ENCODE data around the gene GLRA1.
"Not testable (repeated sequence)": the region's sequence is repeated elsewhere in the genome, so short reads cannot be mapped to it uniquely, and the experiment has no call there.

GLRA1 gene

GRCh38 chr5:151880324-151880723 is 44.3 kb downstream of the GLRA1 start:
- DNase-seq: no peak

GRCh38 chr5:151873701-151874100 is 51.0 kb downstream of the GLRA1 start:
- DNase-seq: no peak

GRCh38 chr5:151872701-151873100 is 52.0 kb downstream of the GLRA1 start:
- DNase-seq: no peak

- DNase-seq: peak; percentile 46
Measured at GRCh38 chr5:151870820-151871219, 53.8 kb downstream of the GLRA1 start.

GRCh38 chr5:151870271-151870670 is 54.4 kb downstream of the GLRA1 start:
- DNase-seq: no peak

- no peak for DNase-seq
Measured at GRCh38 chr5:151869843-151870242, 54.8 kb downstream of the GLRA1 start.

GRCh38 chr5:151868451-151868850 is 56.2 kb downstream of the GLRA1 start:
- no peak for DNase-seq

GRCh38 chr5:151864061-151864748 is 60.4 kb downstream of the GLRA1 start:
- no peak for DNase-seq

GRCh38 chr5:151863566-151863965 is 61.1 kb downstream of the GLRA1 start:
- DNase-seq: no peak

- peak; percentile 26 for DNase-seq
Measured at GRCh38 chr5:151862811-151863472, 61.7 kb downstream of the GLRA1 start.

- not testable (repeated sequence) for DNase-seq
Measured at GRCh38 chr5:151860867-151861266, 63.8 kb downstream of the GLRA1 start.

GRCh38 chr5:151856861-151857260 is 67.8 kb downstream of the GLRA1 start:
- no peak for DNase-seq

- no peak for DNase-seq
Measured at GRCh38 chr5:151855701-151856100, 69.0 kb downstream of the GLRA1 start.

- DNase-seq: no peak
Measured at GRCh38 chr5:151847871-151848270, 76.8 kb downstream of the GLRA1 start.

- DNase-seq: no peak
Measured at GRCh38 chr5:151846765-151847164, 77.9 kb downstream of the GLRA1 start.

- not testable (repeated sequence) for DNase-seq
Measured at GRCh38 chr5:151832843-151833242, 91.8 kb downstream of the GLRA1 start.

GRCh38 chr5:151829370-151829769 is 95.3 kb downstream of the GLRA1 start:
- DNase-seq: no peak

- peak; percentile 30 for DNase-seq
Measured at GRCh38 chr5:151825445-151825844, 99.2 kb downstream of the GLRA1 start.

- no peak for DNase-seq
Measured at GRCh38 chr5:151822141-151822540, 102.5 kb downstream of the GLRA1 start.

GRCh38 chr5:151820903-151821302 is 103.7 kb downstream of the GLRA1 start:
- DNase-seq: no peak

GRCh38 chr5:151820271-151820670 is 104.4 kb downstream of the GLRA1 start:
- no peak for DNase-seq

GRCh38 chr5:151819830-151820229 is 104.8 kb downstream of the GLRA1 start:
- no peak for DNase-seq

GRCh38 chr5:151815051-151815450 is 109.6 kb downstream of the GLRA1 start:
- DNase-seq: no peak

GRCh38 chr5:151812757-151813309 is 111.8 kb downstream of the GLRA1 start:
- no peak for DNase-seq
